ENCODE measurements around the gene COL4A2.
A peak's percentile ranks its signal among the peaks of the same experiment; 100 is the strongest.

Gene COL4A2

GRCh38 chr13:110503979-110504499 lies 197.0 kb downstream of the COL4A2 start:
- DNase-seq, result no peak

DNA sequence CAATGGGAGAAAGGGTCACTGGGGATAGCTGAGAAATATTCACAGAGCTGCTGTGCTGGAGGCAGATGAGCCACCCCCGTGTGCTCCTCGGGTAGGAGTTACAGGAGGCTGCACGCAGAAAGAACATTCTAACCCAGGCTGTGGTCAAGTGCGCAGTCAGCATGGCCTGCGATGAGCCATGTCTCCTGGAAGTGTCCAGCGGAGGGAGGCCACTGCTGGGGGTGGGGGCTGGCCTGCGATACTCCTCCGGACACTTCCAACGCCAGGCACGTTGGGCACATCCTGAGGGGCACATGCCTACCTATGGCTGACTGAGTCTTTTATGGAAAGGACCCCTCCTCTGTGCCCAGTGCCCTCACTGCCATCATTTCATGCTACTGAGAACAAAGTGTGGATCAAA lies 198.5 kb downstream of the COL4A2 start:
- DNase-seq, result no peak

DNA sequence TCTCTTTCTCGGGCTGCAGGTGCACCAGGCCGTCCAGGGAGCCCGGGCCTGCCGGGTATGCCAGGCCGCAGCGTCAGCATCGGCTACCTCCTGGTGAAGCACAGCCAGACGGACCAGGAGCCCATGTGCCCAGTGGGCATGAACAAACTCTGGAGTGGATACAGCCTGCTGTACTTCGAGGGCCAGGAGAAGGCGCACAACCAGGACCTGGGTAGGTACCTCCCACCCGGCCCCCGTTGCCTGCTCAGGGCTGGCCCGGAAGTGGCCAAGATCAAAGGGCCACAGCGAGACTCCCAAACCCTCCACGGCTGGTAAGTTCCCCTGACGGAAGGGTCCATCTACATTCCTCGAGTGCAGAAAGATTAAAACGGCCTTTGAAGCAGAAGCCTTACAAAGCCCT lies 199.3 kb downstream of the COL4A2 start:
- DNase-seq, result no peak

- DNase-seq, result no peak
These were observed 199.9 kb downstream of the COL4A2 start for GRCh38 chr13:110506859-110507566.

- no peak for DNase-seq
These were observed 200.7 kb downstream of the COL4A2 start for GRCh38 chr13:110507678-110508381.

- no peak for DNase-seq
These were observed 202.4 kb downstream of the COL4A2 start for GRCh38 chr13:110509478-110509926.

- DNase-seq, result peak; percentile 73
These were observed 203.1 kb downstream of the COL4A2 start for GRCh38 chr13:110509971-110510786.

DNA sequence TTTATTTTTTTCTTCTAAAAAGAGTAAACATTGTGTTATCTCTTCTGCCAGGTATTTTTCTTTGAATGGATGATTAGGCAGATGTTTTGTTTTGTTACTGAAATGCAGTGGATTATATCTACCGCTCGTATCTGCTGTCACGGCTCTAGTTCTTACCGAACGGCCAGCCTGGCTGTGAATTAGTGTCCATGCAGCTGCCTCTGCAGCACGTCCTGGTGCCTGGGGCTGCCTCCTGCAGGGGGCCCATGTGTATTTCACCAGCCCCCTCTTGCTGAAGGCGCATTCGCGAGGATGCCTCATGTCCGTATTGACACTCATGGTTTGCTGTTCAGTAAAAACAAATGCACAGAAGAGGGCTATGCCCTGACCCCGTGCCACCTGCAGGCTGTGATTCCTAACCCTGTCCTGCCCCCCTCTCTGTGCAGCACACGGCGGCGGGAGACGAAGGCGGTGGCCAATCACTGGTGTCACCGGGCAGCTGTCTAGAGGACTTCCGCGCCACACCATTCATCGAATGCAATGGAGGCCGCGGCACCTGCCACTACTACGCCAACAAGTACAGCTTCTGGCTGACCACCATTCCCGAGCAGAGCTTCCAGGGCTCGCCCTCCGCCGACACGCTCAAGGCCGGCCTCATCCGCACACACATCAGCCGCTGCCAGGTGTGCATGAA lies 204.6 kb downstream of the COL4A2 start:
- no peak for DNase-seq

- DNase-seq, result no peak
These were observed 205.2 kb downstream of the COL4A2 start for GRCh38 chr13:110512198-110512740.

GRCh38 chr13:110516500-110516899 lies 209.4 kb downstream of the COL4A2 start:
- no peak for DNase-seq

DNA sequence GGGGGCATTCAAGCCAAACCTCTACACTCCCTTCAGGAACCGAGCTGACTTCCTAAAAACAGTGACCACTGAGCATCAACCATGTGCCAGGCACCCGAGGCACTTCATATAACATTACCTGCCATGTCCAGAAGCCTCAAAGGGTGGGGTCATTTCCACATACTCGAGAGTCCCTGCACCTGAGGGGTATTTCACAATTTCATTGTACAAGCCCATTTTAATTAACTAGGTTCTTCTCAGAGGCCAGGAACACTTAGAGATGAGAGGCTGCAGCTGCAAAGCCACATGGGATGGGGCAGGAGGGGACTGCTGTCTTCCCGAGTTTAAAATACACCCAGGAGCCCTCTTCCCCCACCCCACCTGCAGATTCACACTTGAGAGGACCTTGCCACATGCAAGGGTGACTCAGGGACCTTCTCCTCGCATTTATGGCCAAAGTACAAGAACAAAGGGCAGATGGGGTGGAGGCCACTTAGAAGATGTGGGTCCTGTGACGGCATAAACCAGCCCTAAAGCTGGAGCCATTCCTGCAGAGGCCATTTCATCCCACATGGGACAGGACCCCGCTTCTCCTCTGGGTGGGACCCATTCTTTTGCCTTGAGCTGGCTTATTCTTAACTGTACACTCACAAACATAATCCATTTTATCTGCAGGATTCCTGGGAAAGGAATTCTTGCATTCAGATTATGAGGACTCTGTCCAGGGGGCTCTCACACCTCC lies 210.6 kb downstream of the COL4A2 start:
- no peak for DNase-seq

DNA sequence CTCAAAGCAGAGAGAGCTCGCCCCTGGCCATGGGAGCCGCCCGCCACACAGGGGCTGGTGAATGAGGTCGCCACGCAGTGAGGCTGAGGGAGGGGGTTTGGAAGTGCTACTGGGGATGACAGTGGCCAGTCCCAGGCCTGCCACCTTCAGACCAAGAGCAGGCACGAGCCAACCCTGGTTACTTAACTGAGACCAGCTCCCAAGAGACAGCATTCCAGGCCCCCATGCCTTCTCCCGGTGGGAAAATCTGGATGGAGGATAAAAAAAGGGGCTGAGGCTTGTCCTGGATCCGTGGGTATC lies 211.1 kb downstream of the COL4A2 start:
- DNase-seq, result no peak

DNA sequence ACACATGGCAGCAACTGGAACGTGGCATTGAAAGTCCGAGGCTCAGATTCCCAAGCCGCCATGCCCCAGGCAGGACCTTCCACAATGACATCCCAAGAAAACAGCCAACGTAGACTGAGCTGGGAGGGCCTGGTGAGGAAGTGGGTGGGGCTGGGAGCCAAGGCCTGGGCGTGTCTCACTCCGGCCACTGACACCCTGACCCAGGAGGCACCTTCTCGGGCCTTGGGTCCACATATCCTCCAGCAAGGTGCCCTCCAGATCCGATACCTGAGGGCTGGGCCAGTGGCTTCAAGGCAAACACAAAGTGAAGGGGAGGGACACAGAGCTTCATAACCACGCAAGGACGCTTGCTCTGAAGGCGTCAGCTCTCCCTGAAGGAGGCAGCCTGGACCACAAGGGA lies 211.5 kb downstream of the COL4A2 start:
- no peak for DNase-seq

- DNase-seq, result no peak
These were observed 212.0 kb downstream of the COL4A2 start for GRCh38 chr13:110519046-110519445.

GRCh38 chr13:110519506-110519905 lies 212.4 kb downstream of the COL4A2 start:
- DNase-seq, result no peak

- no peak for DNase-seq
These were observed 213.6 kb downstream of the COL4A2 start for GRCh38 chr13:110520431-110521295.

DNA sequence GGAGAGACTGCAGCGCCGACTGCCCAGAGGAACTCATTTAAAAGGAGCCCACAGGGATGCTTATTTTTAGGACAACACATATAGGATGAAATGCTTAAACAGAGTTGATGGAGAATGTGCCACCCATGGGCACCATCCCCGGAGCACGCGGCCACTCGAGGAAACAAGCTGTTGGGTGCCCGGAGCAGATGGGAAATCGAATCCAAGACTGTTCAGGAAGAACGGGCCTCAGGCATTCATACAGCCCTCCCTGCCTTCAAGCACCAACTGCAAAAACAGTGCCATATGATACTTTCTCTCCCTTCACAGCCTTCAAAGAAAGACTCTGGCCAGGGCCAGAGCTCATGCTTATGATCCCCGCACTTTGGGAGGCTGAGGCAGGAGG lies 214.2 kb downstream of the COL4A2 start:
- DNase-seq, result no peak

DNA sequence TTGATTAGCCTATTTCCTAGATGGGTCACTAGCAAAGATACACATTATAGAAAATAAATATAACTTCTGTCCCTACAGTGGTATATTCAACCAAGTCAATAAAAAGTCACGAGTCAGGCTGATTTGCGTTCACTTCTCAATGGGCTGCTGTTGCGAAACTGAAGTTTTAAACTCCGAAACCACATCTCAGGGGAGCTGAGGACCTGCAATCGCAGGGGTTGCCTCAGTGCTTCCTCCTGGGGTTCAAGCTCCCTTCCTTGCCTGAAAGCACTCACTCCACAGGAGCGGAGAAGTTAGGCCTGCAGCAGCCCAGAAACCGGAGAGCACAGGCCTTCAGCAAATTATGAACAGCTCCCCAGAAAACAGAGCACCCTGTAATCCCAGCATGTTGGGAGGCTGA lies 214.9 kb downstream of the COL4A2 start:
- DNase-seq, result no peak

DNA sequence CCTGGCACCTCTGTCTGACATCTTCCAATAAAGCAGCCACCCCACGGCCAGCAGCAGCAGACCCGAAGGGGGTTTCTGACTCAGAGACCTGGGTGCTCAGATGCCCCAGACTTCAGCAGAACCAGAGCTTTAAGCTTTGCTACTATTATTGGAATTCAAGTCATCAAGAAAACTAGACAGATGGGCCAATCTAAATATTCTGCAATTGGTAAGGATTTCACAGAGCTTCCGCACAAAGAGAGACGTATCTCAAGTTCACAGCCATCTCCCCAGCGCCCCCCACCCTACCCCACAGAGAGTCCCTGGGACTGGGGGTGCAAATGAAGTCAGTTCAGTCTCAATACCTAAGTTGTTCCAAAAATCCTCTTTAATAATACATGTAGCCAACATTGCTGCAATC lies 215.6 kb downstream of the COL4A2 start:
- no peak for DNase-seq

GRCh38 chr13:110523180-110523579 lies 216.1 kb downstream of the COL4A2 start:
- no peak for DNase-seq

All from KG1 (cell line).